ENCODE data around the gene CREB5. TPM values are rescaled to one million over a fixed set of nuclear protein-coding genes. Genes with fewer than 3 reads are reported as not detected.

CREB5 gene
- total RNA-seq, 1 donor from 2014 or later: 10.3 TPM

GRCh38 chr7:28668085-28668484 lies 255.8 kb downstream of the CREB5 start:
- no peaks in the 10 kb centered on the region for H3K36me3 ChIP-seq
- H3K4me3 ChIP-seq: no peak overlapping the region
- intact Hi-C loops (cut with DNase I): no loop called here
- no peaks in the 10 kb centered on the region for H3K9me3 ChIP-seq
- no peak for TF ChIP-seq CTCF (IDR thresholded peaks at IDR 0.05)
- no peaks in the 10 kb centered on the region for H3K27me3 ChIP-seq (ENCODE audit: low read depth)
- H3K27ac ChIP-seq: no peak overlapping the region
- DNase-seq: no peak
- no peaks in the 10 kb centered on the region for H3K4me1 ChIP-seq
- no peak for ATAC-seq

GRCh38 chr7:28669330-28669729 lies 257.0 kb downstream of the CREB5 start:
- intact Hi-C loops (cut with DNase I): no loop called here
- DNase-seq (no peak), ATAC-seq (peak; percentile 49 to 55)

GRCh38 chr7:28671526-28671925 lies 259.2 kb downstream of the CREB5 start:
- ATAC-seq (no peak), DNase-seq (no peak)
- no peak overlapping the region for H3K4me3 ChIP-seq
- H3K27ac ChIP-seq: no peak overlapping the region
- no peak for TF ChIP-seq CTCF (IDR thresholded peaks at IDR 0.05)
- intact Hi-C loops (cut with DNase I): no loop called here
- H3K9me3 ChIP-seq: no peaks in the 10 kb centered on the region
- H3K36me3 ChIP-seq: no peaks in the 10 kb centered on the region
- no peaks in the 10 kb centered on the region for H3K4me1 ChIP-seq
- H3K27me3 ChIP-seq (ENCODE audit: low read depth): no peaks in the 10 kb centered on the region

More at GRCh38 chr7:28669330-28669729, 257.0 kb downstream of the CREB5 start:
- Histone ChIP-seq H3K27ac (no peak overlapping the region), H3K36me3 (no peaks in the 10 kb centered on the region), H3K4me1 (no peaks in the 10 kb centered on the region), H3K27me3 (ENCODE audit: low read depth) (no peaks in the 10 kb centered on the region), H3K4me3 (no peak overlapping the region), H3K9me3 (no peaks in the 10 kb centered on the region)
- no peak for TF ChIP-seq CTCF (IDR thresholded peaks at IDR 0.05)

- Histone ChIP-seq H3K4me1 (no peaks in the 10 kb centered on the region), H3K4me3 (no peak overlapping the region), H3K27me3 (ENCODE audit: low read depth) (no peaks in the 10 kb centered on the region), H3K27ac (no peak overlapping the region), H3K36me3 (no peaks in the 10 kb centered on the region), H3K9me3 (no peaks in the 10 kb centered on the region)
- no peak for TF ChIP-seq CTCF (IDR thresholded peaks at IDR 0.05)
- ATAC-seq: no peak
- intact Hi-C loops (cut with DNase I): no loop called here
- DNase-seq: no peak
These were observed 260.1 kb downstream of the CREB5 start for GRCh38 chr7:28672397-28672797.

- ATAC-seq (no peak), DNase-seq (no peak)
- Histone ChIP-seq H3K36me3 (no peaks in the 10 kb centered on the region), H3K27ac (no peak overlapping the region), H3K4me1 (no peaks in the 10 kb centered on the region), H3K9me3 (no peaks in the 10 kb centered on the region), H3K4me3 (no peak overlapping the region), H3K27me3 (ENCODE audit: low read depth) (no peaks in the 10 kb centered on the region)
- TF ChIP-seq CTCF (IDR thresholded peaks at IDR 0.05): no peak
- intact Hi-C loops (cut with DNase I): no loop called here
These were observed 262.1 kb downstream of the CREB5 start for GRCh38 chr7:28674359-28674782.

GRCh38 chr7:28675429-28675828 lies 263.1 kb downstream of the CREB5 start:
- intact Hi-C loops (cut with DNase I): no loop called here
- DNase-seq: no peak
- Histone ChIP-seq H3K4me1 (no peaks in the 10 kb centered on the region), H3K27me3 (ENCODE audit: low read depth) (no peaks in the 10 kb centered on the region), H3K27ac (no peak overlapping the region), H3K4me3 (no peak overlapping the region), H3K9me3 (no peaks in the 10 kb centered on the region), H3K36me3 (no peaks in the 10 kb centered on the region)
- no peak for ATAC-seq
- TF ChIP-seq CTCF (IDR thresholded peaks at IDR 0.05): no peak

Data from lower lobe of right lung (tissue), 2 donors.